ENCODE results near the gene FSTL4.
"Not testable (repeated sequence)": the region's sequence is repeated elsewhere in the genome, so short reads cannot be mapped to it uniquely, and the experiment has no call there.

Gene FSTL4

DNA sequence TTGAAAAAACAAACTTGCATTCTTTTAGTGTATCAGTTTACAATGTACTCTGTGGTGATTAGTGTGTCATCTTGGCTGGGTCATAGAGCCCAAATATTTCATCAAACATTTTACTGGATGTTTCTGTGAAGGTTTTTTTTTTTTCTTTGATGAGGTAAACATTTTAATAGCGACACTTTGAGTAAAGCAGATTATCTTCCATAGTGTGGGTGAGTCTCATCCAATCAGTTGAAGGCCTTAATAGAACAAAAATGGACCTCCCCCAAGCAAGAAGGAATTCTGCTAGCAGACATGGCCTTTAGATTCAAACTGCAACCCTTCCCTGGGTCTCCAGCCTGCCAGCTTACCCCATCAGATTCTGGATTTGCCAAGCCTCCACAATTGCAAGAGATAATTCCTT, 72.5 kb downstream of the FSTL4 start:
- no peaks in the 10 kb centered on the region for H3K4me1 ChIP-seq (ENCODE audit: insufficient read depth, poor library complexity, severe bottlenecking)
- H3K9me3 ChIP-seq (ENCODE audit: severe bottlenecking), result no peaks in the 10 kb centered on the region
- peaks cover 21% of the 10 kb centered on the region for H3K27me3 ChIP-seq (ENCODE audit: insufficient read depth, poor library complexity, severe bottlenecking)
- no peak overlapping the region for H3K4me3 ChIP-seq (ENCODE audit: severe bottlenecking)
- no peak overlapping the region for H3K27ac ChIP-seq (ENCODE audit: poor library complexity, severe bottlenecking)
- ATAC-seq (ENCODE audit: low read depth), result no peak
- H3K36me3 ChIP-seq (ENCODE audit: low read depth), result no peaks in the 10 kb centered on the region
- DNase-seq (ENCODE audit: low spot score), result no peak
- TF ChIP-seq, protein P1, sequence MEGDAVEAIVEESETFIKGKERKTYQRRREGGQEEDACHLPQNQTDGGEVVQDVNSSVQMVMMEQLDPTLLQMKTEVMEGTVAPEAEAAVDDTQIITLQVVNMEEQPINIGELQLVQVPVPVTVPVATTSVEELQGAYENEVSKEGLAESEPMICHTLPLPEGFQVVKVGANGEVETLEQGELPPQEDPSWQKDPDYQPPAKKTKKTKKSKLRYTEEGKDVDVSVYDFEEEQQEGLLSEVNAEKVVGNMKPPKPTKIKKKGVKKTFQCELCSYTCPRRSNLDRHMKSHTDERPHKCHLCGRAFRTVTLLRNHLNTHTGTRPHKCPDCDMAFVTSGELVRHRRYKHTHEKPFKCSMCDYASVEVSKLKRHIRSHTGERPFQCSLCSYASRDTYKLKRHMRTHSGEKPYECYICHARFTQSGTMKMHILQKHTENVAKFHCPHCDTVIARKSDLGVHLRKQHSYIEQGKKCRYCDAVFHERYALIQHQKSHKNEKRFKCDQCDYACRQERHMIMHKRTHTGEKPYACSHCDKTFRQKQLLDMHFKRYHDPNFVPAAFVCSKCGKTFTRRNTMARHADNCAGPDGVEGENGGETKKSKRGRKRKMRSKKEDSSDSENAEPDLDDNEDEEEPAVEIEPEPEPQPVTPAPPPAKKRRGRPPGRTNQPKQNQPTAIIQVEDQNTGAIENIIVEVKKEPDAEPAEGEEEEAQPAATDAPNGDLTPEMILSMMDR (IDR thresholded peaks at IDR 0.05; ENCODE audit: poor library complexity, severe bottlenecking), result no peak

DNA sequence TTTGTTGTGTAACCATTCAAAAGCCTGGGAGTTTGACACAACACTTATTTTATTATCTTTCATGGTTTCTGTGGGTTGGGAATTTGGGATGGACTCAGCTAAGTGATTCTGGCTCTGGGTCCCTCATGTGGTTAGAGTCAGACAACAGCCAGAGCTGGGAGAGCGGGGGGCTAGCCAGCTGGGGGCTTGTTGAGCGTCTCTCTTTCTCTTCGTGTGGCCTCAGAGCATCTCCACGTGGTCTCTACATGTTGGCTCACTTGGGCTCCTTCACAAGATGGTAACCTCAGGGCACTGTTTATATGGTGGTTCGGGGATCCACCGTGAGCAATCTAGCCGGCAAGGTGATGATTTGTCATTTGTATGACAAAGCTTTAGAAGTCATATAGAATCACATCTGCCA, 73.6 kb downstream of the FSTL4 start:
- no peak overlapping the region for H3K4me3 ChIP-seq (ENCODE audit: severe bottlenecking)
- no peaks in the 10 kb centered on the region for H3K4me1 ChIP-seq (ENCODE audit: insufficient read depth, poor library complexity, severe bottlenecking)
- TF ChIP-seq, protein P1 (IDR thresholded peaks at IDR 0.05; ENCODE audit: poor library complexity, severe bottlenecking), result no peak
- H3K27me3 ChIP-seq (ENCODE audit: insufficient read depth, poor library complexity, severe bottlenecking), result peaks cover 15% of the 10 kb centered on the region
- no peaks in the 10 kb centered on the region for H3K36me3 ChIP-seq (ENCODE audit: low read depth)
- ATAC-seq (ENCODE audit: low read depth), result no peak
- DNase-seq (ENCODE audit: low spot score), result no peak
- H3K9me3 ChIP-seq (ENCODE audit: severe bottlenecking), result no peaks in the 10 kb centered on the region
- H3K27ac ChIP-seq (ENCODE audit: poor library complexity, severe bottlenecking), result no peak overlapping the region

DNA sequence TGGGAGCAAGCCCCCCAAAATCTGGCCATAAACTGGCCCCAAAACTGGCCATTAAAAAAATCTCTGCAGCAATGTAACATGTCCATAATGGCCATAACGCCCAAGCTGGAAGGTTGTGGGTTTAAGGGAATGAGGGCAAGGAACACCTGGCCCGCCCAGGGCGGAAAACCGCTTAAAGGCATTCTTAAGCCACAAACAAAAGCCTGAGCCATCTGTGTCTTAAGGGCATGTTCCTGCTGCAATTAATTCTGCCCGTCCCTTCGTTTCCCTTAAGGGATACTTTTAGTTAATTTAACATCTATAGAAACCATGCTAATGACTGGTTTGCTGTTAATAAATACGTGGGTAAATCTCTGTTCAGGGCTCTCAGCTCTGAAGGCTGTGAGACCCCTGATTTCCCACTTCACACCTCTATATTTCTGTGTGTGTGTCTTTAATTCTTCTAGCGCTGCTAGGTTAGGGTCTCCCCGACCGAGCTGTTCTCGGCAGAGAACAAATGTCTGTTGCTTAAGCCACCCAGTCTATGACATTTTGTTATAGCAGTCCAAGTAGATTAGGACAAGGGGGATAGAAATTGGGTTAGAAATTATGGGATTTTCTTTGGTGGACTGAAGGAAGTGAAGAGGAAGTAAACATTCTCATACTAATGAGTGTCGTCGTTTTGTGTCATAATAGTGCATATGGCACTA, 77.0 kb downstream of the FSTL4 start:
- not testable (repeated sequence) for ATAC-seq (ENCODE audit: low read depth); H3K4me1 ChIP-seq (ENCODE audit: insufficient read depth, poor library complexity, severe bottlenecking); H3K36me3 ChIP-seq (ENCODE audit: low read depth); DNase-seq (ENCODE audit: low spot score); H3K9me3 ChIP-seq (ENCODE audit: severe bottlenecking); H3K27ac ChIP-seq (ENCODE audit: poor library complexity, severe bottlenecking); H3K4me3 ChIP-seq (ENCODE audit: severe bottlenecking)
- peaks cover 10% of the 10 kb centered on the region for H3K27me3 ChIP-seq (ENCODE audit: insufficient read depth, poor library complexity, severe bottlenecking)

DNA sequence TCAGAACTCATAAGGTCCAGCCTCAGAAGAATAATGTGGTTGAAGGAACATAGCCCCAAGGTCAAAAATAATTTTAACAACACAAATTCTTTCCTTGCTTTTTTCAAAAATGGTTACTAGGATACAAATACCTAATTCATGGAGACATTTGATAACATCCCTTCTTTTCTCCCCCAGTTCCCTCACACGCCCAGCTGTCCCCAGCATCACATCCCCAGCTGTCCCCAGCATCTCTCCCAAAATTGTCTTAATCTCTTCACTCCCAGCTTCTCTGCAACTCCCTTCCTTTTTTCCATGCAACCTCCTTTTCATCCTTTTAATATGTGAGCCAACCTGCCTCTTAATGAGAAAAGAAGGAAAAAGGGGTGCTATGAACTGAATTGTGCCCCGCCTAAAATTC, 77.8 kb downstream of the FSTL4 start:
- Histone ChIP-seq H3K9me3 (ENCODE audit: severe bottlenecking) (no peaks in the 10 kb centered on the region), H3K4me3 (ENCODE audit: severe bottlenecking) (no peak overlapping the region), H3K4me1 (ENCODE audit: insufficient read depth, poor library complexity, severe bottlenecking) (no peaks in the 10 kb centered on the region), H3K36me3 (ENCODE audit: low read depth) (no peaks in the 10 kb centered on the region), H3K27me3 (ENCODE audit: insufficient read depth, poor library complexity, severe bottlenecking) (peaks cover 10% of the 10 kb centered on the region), H3K27ac (ENCODE audit: poor library complexity, severe bottlenecking) (no peak overlapping the region)
- TF ChIP-seq, protein P1 (IDR thresholded peaks at IDR 0.05; ENCODE audit: poor library complexity, severe bottlenecking), result no peak
- DNase-seq (ENCODE audit: low spot score) (no peak), ATAC-seq (ENCODE audit: low read depth) (no peak)

DNA sequence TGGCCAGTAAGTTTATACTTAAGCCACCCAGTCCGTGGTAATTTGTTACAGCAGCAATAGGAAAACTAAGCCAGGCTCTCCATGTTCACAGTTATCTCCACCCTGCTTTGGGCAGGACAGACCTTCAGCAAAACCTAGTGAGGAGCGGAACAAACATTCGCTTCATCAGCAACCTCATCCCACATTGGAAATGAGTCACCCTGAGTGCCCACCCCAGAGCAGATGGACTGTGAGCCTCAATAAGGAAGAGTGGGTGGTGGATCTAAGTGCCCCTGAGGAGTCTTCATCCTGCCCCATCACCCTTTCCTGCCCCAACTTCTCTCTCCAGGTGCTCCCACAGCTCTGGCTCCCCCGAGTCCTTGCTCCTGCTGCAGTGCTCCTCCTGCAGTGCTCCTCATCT, 78.8 kb downstream of the FSTL4 start:
- DNase-seq (ENCODE audit: low spot score) (no peak), ATAC-seq (ENCODE audit: low read depth) (no peak)
- no peak overlapping the region for H3K4me3 ChIP-seq (ENCODE audit: severe bottlenecking)
- no peaks in the 10 kb centered on the region for H3K4me1 ChIP-seq (ENCODE audit: insufficient read depth, poor library complexity, severe bottlenecking)
- no peaks in the 10 kb centered on the region for H3K9me3 ChIP-seq (ENCODE audit: severe bottlenecking)
- H3K27ac ChIP-seq (ENCODE audit: poor library complexity, severe bottlenecking), result no peak overlapping the region
- no peaks in the 10 kb centered on the region for H3K36me3 ChIP-seq (ENCODE audit: low read depth)
- TF ChIP-seq, protein P1 (IDR thresholded peaks at IDR 0.05; ENCODE audit: poor library complexity, severe bottlenecking), result no peak
- peaks cover 10% of the 10 kb centered on the region for H3K27me3 ChIP-seq (ENCODE audit: insufficient read depth, poor library complexity, severe bottlenecking)

Measured in RWPE2 (cell line).